Fibroblast of lung (primary cell): ENCODE results near the gene LILRA1.

Source experiments
- EZH2 ChIP-seq: IDR thresholded peaks from 2 replicates; pipeline ENCODE4 v1.5.1; 2012; ENCODE audit warnings: low read length, control low read depth, mild to moderate bottlenecking; ENCODE audit errors: missing control alignments
- TF ChIP-seq, protein P1 (sequence below), 2 donors: IDR thresholded peaks in 1 of 2; conservative IDR thresholded peaks in 1 of 2; 1 replicate in 1 of 2; 2 replicates in 1 of 2; pipeline ENCODE4 v1.5.1; 2011 to 2012; ENCODE audit warnings: low read length in 2 of 2, control low read depth in 1 of 2, inconsistent platforms in 1 of 2, low read depth in 1 of 2, mild to moderate bottlenecking in 1 of 2

DNA sequence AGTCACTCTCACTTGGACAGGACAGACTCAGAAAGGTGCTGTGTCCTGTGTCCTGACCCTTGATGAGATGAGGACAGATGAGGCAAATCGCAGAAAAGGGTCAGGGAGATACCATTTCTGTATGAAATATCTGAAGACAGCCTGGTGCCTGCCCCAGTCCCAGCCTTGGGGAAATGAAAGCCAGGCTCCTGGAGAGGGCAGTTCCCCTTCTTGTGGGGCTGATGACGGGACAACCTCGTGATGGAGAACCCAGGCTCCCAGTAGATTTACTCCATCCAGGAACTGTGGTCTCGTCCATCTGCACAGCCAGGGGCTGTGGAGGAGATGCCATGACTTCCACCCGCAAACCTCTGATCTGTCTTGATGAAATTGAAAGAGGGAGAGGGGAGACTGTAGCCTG is 50.6 kb downstream of the LILRA1 start:
- TF ChIP-seq, protein P1, sequence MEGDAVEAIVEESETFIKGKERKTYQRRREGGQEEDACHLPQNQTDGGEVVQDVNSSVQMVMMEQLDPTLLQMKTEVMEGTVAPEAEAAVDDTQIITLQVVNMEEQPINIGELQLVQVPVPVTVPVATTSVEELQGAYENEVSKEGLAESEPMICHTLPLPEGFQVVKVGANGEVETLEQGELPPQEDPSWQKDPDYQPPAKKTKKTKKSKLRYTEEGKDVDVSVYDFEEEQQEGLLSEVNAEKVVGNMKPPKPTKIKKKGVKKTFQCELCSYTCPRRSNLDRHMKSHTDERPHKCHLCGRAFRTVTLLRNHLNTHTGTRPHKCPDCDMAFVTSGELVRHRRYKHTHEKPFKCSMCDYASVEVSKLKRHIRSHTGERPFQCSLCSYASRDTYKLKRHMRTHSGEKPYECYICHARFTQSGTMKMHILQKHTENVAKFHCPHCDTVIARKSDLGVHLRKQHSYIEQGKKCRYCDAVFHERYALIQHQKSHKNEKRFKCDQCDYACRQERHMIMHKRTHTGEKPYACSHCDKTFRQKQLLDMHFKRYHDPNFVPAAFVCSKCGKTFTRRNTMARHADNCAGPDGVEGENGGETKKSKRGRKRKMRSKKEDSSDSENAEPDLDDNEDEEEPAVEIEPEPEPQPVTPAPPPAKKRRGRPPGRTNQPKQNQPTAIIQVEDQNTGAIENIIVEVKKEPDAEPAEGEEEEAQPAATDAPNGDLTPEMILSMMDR (conservative IDR thresholded peaks at IDR 0.05 in 1 of 2, IDR thresholded peaks at IDR 0.05 in 1 of 2; ENCODE audit: low read depth in 1 of 2, low read length in 2 of 2) = no peak
- no peak for TF ChIP-seq EZH2
